DMS114 treated with DMSO at 0.1 percent for 48 hours (cell line): ENCODE results near the gene TMPRSS7.
"Not testable (repeated sequence)": the region's sequence is repeated elsewhere in the genome, so short reads cannot be mapped to it uniquely, and the experiment has no call there.

Experiments used
- DNase-seq: peaks from one replicate; lab custom pipeline; 2025; ENCODE audit not compliant: unreplicated experiment; lab: John Stamatoyannopoulos, UW

TMPRSS7 gene

GRCh38 chr3:112053229-112053628 lies 18.7 kb downstream of the TMPRSS7 start:
- DNase-seq, result no peak

- no peak for DNase-seq
These were observed 22.0 kb downstream of the TMPRSS7 start for GRCh38 chr3:112056451-112056929.

- no peak for DNase-seq
These were observed 25.0 kb downstream of the TMPRSS7 start for GRCh38 chr3:112059497-112059896.

GRCh38 chr3:112061152-112061551 lies 26.6 kb downstream of the TMPRSS7 start:
- DNase-seq, result no peak

- DNase-seq, result not testable (repeated sequence)
These were observed 38.0 kb downstream of the TMPRSS7 start for GRCh38 chr3:112072387-112073060.

GRCh38 chr3:112074006-112074405 lies 39.5 kb downstream of the TMPRSS7 start:
- no peak for DNase-seq

GRCh38 chr3:112074616-112075497 lies 40.3 kb downstream of the TMPRSS7 start:
- no peak for DNase-seq

- no peak for DNase-seq
These were observed 43.9 kb downstream of the TMPRSS7 start for GRCh38 chr3:112078125-112079083.

- no peak for DNase-seq
These were observed 48.7 kb downstream of the TMPRSS7 start for GRCh38 chr3:112083239-112083638.

- DNase-seq, result no peak
These were observed 50.6 kb downstream of the TMPRSS7 start for GRCh38 chr3:112084980-112085705.

GRCh38 chr3:112085735-112086075 lies 51.2 kb downstream of the TMPRSS7 start:
- no peak for DNase-seq

GRCh38 chr3:112086076-112086854 lies 51.7 kb downstream of the TMPRSS7 start, which contains the start of gene C3orf52:
Gene C3orf52 (plus strand): TSS chr3:112086389. CDS start chr3:112086408, 19 bp downstream.
- DNase-seq, result peak; percentile 21

GRCh38 chr3:112086875-112087524 lies 52.5 kb downstream of the TMPRSS7 start:
- DNase-seq, result no peak

- DNase-seq, result no peak
These were observed 53.2 kb downstream of the TMPRSS7 start for GRCh38 chr3:112087746-112088145.

- no peak for DNase-seq
These were observed 54.4 kb downstream of the TMPRSS7 start for GRCh38 chr3:112088944-112089343.

- DNase-seq, result no peak
These were observed 55.7 kb downstream of the TMPRSS7 start for GRCh38 chr3:112089956-112090886.

GRCh38 chr3:112090887-112091586 lies 56.5 kb downstream of the TMPRSS7 start:
- DNase-seq, result no peak
